Lower lobe of right lung (tissue), 2 donors: ENCODE data around the gene NVL. TPM values are rescaled to one million over a fixed set of nuclear protein-coding genes. Genes with fewer than 3 reads are reported as not detected.

Experiments
- ATAC-seq, 2 donors: fragments of 200-7000 bp; cut with Tn5 transposase; one replicate each; pipeline ENCODE4 v1.9.1; 2020 to 2022; ENCODE audit warnings: mild to moderate bottlenecking in 2 of 2, moderate library complexity in 2 of 2
- DNase-seq: peaks from one replicate; pipeline ENCODE4 v3.0.0-alpha.2; 2020
- H3K27ac ChIP-seq: fragments of 200-600 bp; one replicate; pipeline ENCODE4 v1.8.0; 2022
- H3K27me3 ChIP-seq: fragments of 200-600 bp; one replicate; pipeline ENCODE4 v1.8.0; 2022; ENCODE audit warnings: low read depth
- H3K36me3 ChIP-seq: fragments of 200-600 bp; one replicate; pipeline ENCODE4 v1.8.0; 2022; ENCODE audit warnings: mild to moderate bottlenecking
- H3K4me1 ChIP-seq: fragments of 200-600 bp; one replicate; pipeline ENCODE4 v1.8.0; 2022
- H3K4me3 ChIP-seq: fragments of 200-600 bp; one replicate; pipeline ENCODE4 v1.8.0; 2022; ENCODE audit warnings: mild to moderate bottlenecking
- H3K9me3 ChIP-seq: fragments of 200-600 bp; one replicate; pipeline ENCODE4 v1.8.0; 2022
- intact Hi-C: fragments of 100-400 bp; cut with DNase I; formaldehyde crosslinking; loops from one replicate; pipeline ENCODE4 v1.11.0; 2022
- total RNA-seq: library from RNA; stranded (reverse); fragmentation: NEBNext Ultra II Directional; extraction: Animal tissue kit (Norgen Biotek cat#: 25700); gene quantifications from one replicate; pipeline ENCODE4 v1.2.1, GENCODE V29; 2021
- TF ChIP-seq, protein P1 (sequence below): fragments of 200-600 bp; IDR thresholded peaks from one replicate; pipeline ENCODE4 v1.8.0; 2022; ENCODE audit warnings: antibody characterized with exemption, mild to moderate bottlenecking
- donor health status: DM: no; HTN: yes; CAD: no; lungs with severe emphysema.

The NVL gene
- total RNA-seq, 1 donor from 2014 or later: 30.4 TPM

- no peak overlapping the region for H3K4me3 ChIP-seq
- TF ChIP-seq, protein P1, sequence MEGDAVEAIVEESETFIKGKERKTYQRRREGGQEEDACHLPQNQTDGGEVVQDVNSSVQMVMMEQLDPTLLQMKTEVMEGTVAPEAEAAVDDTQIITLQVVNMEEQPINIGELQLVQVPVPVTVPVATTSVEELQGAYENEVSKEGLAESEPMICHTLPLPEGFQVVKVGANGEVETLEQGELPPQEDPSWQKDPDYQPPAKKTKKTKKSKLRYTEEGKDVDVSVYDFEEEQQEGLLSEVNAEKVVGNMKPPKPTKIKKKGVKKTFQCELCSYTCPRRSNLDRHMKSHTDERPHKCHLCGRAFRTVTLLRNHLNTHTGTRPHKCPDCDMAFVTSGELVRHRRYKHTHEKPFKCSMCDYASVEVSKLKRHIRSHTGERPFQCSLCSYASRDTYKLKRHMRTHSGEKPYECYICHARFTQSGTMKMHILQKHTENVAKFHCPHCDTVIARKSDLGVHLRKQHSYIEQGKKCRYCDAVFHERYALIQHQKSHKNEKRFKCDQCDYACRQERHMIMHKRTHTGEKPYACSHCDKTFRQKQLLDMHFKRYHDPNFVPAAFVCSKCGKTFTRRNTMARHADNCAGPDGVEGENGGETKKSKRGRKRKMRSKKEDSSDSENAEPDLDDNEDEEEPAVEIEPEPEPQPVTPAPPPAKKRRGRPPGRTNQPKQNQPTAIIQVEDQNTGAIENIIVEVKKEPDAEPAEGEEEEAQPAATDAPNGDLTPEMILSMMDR: no peak
- peaks cover 12% of the 10 kb centered on the region for H3K36me3 ChIP-seq
- no peaks in the 10 kb centered on the region for H3K9me3 ChIP-seq
- no peaks in the 10 kb centered on the region for H3K4me1 ChIP-seq
- DNase-seq (no peak), ATAC-seq (no peak)
- intact Hi-C loops: no loop called here
- H3K27me3 ChIP-seq: no peaks in the 10 kb centered on the region
- no peak overlapping the region for H3K27ac ChIP-seq
Observed at GRCh38 chr1:224253721-224254120, 76.3 kb downstream of the NVL start.

GRCh38 chr1:224252479-224252878 is 77.5 kb downstream of the NVL start:
- ATAC-seq (no peak), DNase-seq (no peak)
- TF ChIP-seq, protein P1: no peak
- H3K4me3 ChIP-seq: no peak overlapping the region
- no peaks in the 10 kb centered on the region for H3K4me1 ChIP-seq
- peaks cover 24% of the 10 kb centered on the region for H3K36me3 ChIP-seq
- H3K9me3 ChIP-seq: no peaks in the 10 kb centered on the region
- intact Hi-C loops: no loop called here
- H3K27ac ChIP-seq: no peak overlapping the region
- no peaks in the 10 kb centered on the region for H3K27me3 ChIP-seq

GRCh38 chr1:224251741-224252146 is 78.2 kb downstream of the NVL start:
- no peaks in the 10 kb centered on the region for H3K4me1 ChIP-seq
- H3K9me3 ChIP-seq: no peaks in the 10 kb centered on the region
- no peaks in the 10 kb centered on the region for H3K27me3 ChIP-seq
- H3K36me3 ChIP-seq: peaks cover 24% of the 10 kb centered on the region
- TF ChIP-seq, protein P1: no peak
- intact Hi-C loops: no loop called here
- H3K4me3 ChIP-seq: no peak overlapping the region
- H3K27ac ChIP-seq: no peak overlapping the region
- ATAC-seq (no peak), DNase-seq (no peak)

- Histone ChIP-seq H3K4me3 (no peak overlapping the region), H3K4me1 (peaks cover 17% of the 10 kb centered on the region), H3K27me3 (no peaks in the 10 kb centered on the region), H3K9me3 (no peaks in the 10 kb centered on the region), H3K27ac (peak overlapping the region; percentile 73), H3K36me3 (peaks cover 24% of the 10 kb centered on the region)
- ATAC-seq (peak; percentile 79 to 88), DNase-seq (peak; percentile 75)
- intact Hi-C loops: no loop called here
- TF ChIP-seq, protein P1: no peak
Observed at GRCh38 chr1:224245188-224245587, 84.8 kb downstream of the NVL start.

GRCh38 chr1:224238756-224239155 is 91.2 kb downstream of the NVL start:
- Histone ChIP-seq H3K4me3 (no peak overlapping the region), H3K27me3 (no peaks in the 10 kb centered on the region), H3K4me1 (peaks cover 12% of the 10 kb centered on the region), H3K9me3 (no peaks in the 10 kb centered on the region), H3K27ac (no peak overlapping the region), H3K36me3 (peaks cover 18% of the 10 kb centered on the region)
- TF ChIP-seq, protein P1: no peak
- DNase-seq: no peak
- intact Hi-C loops: no loop called here
- ATAC-seq: no peak

DNA sequence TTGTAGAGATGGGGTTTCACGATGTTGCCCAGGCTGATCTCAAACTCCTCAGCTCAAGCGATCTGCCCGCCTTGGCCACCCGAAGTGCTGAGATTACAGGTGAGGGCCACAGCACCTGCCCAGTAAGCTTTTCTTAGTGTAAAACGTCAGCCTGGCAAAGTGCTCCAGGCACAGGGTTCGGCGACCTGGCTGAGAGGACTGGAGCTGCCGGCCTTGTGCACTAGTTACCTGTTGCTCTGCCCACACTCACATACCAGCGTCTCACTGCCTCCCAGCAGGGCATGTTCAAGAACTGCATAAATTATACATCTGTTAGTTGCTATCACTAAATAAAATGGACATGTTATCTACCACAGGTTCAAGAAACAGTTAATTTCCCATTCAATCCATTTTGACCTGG is 91.8 kb downstream of the NVL start:
- Histone ChIP-seq H3K4me3 (no peak overlapping the region), H3K4me1 (peaks cover 12% of the 10 kb centered on the region), H3K36me3 (peaks cover 21% of the 10 kb centered on the region), H3K27ac (peak overlapping the region; percentile 39), H3K9me3 (no peaks in the 10 kb centered on the region), H3K27me3 (no peaks in the 10 kb centered on the region)
- TF ChIP-seq, protein P1: no peak
- intact Hi-C loops: no loop called here
- DNase-seq (peak; percentile 50), ATAC-seq (peak; percentile 64 to 76)
